HG02642 (cell line): Measurements from ENCODE around the gene MAST1.
"Not testable (repeated sequence)": the region's sequence is repeated elsewhere in the genome, so short reads cannot be mapped to it uniquely, and the experiment has no call there.

Experiments
- ATAC-seq: cut with Tn5 transposase; IDR thresholded peaks from one replicate; pipeline ENCODE4 v1.9.1; 2021; ENCODE audit warnings: mild to moderate bottlenecking; ENCODE audit not compliant: unreplicated experiment, poor library complexity

The MAST1 gene

DNA sequence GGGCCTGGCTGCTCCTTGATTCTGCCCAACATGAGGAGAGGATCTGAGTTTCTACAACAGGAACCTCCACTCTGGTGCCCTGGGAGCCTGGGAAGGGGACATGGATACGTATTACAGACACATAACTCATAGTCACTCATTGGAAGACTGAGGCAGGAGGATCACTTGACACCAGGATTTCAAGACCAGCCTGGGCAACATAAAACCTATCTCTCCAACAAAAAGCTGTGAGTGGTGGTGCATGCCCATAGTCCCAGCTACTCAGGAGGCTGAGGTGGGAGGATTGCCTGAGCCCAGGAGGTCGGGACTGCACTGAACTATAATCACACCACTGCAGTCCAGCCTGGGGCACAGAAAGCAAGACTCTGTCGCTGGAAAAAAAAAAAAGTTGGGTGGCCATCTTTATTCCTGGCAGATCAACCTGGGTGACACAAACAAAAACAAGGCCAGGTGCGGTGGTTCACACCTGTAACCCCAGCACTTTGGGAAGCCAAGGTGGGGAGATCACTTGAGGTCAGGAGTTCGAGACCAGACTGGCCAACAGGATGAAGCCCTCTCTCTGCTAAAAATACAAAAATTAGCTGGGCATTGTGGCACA is 49.8 kb downstream of the MAST1 start:
- no peak for ATAC-seq

DNA sequence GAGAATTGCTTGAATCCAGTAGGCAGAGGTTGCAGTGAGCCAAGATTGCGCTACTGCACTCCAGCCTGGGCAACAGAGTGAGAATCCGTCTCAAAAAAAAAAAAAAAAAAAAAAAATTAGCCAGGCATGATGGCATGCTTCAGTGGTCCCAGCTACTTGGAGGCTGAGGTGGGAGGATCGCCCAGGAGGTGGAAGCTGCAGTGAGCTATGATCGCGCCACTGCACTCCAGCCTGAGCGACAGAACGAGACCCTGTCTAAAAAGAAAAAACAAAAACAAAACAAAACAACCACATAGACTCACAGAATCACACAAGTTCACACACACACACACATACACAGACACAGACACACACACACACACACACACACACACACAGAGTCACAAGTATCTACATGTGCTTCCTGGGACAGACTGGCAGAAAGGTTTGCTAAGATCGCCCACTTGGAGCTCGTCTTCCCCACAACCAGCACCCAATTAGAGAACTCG is 52.0 kb downstream of the MAST1 start:
- ATAC-seq: not testable (repeated sequence)

DNA sequence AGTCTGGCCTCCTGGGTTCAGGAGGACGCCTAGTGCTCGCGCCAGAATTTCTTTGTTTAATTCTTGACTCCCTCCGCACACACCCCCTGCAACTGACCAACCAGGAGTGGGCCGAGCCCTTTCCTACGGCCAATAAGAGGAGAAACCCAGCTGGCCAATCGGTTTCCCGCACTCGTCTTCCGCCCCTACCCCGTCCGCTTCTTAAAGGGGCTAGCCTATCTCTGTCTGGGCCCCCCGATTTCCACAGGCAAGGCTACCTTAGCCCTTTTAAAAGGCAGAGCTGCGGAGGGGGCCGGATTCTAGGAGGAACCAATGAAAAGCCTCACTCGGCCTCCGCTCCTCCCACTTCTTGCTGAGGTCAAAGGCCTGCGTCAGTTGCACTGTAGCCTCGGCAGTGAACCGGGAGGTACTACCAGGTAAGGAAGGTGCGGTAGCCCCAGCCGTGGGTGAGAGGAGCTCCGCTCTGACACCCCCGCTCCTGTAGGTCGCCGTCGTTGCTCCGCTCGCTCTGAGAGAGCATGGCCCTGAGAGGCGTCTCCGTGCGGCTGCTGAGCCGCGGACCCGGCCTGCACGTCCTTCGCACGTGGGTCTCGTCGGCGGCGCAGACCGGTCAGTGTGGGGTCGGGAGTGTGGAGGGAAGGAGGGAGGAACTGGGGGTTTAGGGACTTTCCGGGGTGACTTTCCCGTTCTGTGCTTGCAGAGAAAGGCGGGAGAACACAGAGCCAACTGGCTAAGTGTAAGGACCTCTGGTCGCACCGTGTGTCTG is 52.7 kb downstream of the MAST1 start, which contains the start of gene GCDH:
Gene GCDH, plus strand, starts transcription at position 374 of the 766 bp plus-strand sequence. Its CDS starts 145 bp downstream, at position 519.
- peak; percentile 93 for ATAC-seq

DNA sequence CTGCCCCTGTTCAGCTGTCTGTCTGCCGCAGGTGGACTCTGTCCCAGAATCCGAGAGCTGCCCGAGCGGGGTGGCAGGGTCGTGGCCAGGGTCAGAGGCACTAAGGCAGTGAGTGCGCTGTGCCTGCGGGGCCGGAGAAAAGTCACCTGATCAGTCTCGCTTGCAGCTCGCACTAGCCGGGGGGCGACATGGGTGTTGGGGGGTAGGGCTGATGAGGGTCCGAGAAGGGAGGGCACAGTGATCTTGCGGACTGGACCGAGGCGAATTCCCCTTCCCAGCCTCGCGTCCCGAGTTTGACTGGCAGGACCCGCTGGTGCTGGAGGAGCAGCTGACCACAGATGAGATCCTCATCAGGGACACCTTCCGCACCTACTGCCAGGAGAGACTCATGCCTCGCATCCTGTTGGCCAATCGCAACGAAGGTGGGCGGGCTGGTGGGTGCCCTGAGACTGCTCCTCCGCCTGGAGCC is 53.3 kb downstream of the MAST1 start:
- peak; percentile 4 for ATAC-seq

DNA sequence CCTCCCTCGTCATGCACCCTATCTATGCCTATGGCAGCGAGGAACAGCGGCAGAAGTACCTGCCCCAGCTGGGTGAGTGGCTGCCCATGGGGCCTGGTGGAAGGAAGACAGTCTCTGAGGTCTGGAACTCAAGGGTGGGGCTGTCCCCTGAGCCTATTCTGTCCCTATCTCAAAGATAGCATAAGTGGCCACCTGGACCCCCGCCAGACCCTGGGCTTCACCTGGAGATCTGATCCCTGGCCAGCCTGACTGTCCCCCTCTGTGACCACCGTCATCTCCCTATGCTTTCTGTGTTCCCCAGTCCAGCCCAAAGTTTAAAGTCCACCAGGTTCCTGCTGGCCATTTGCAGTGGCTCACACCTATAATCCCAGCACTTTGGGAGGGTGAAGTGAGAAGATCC is 55.3 kb downstream of the MAST1 start:
- ATAC-seq: no peak

DNA sequence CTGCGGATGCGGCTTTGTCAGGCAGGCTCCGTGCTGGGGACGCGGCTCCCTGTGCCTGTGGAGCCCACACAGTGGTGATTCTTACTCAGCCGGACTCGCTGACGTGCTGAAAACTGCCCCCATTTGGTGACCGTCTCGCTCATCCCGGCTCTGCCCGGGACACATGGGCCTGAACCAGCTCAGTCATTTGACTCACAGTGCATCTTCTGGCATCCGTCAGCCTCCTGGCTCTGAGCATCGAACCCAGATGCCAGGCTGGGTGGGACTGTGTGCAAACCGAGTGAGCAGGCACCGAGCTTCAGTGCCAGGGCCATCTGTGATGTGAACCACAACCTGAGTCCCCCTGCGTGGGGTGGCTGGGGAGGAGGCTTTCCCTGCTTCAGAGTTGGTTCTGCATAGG is 58.1 kb downstream of the MAST1 start:
- ATAC-seq: no peak

DNA sequence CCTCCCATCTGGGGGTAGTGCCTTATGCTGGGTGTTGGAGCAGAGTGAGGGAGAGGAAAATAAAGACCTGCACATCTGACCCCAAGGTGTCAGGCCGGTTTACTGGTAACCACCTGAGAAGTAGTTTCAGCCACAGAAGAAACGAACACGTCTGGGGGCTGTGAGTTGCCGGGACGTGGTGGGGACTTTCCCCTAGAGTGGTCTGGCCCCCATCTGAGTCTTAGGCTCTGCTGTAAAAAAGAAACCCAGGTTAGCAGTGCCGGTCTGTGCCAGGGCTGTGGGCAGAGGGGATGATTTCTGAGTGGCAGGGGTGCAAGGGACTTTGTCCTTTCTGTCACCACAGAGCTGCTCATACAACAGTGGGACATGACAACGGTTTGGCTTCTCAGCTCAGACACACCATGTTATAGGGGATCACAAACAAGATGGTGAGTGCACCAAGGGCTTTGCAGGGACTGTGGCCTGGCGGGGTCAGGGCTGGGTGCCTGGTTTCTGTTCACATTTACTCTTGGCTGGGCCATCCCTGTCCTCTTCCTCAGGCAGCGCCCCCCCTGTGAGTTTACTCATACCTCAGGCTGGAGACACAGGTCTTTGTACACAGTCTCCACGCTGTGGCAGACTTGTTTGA is 61.7 kb downstream of the MAST1 start:
- ATAC-seq: peak; percentile 78

DNA sequence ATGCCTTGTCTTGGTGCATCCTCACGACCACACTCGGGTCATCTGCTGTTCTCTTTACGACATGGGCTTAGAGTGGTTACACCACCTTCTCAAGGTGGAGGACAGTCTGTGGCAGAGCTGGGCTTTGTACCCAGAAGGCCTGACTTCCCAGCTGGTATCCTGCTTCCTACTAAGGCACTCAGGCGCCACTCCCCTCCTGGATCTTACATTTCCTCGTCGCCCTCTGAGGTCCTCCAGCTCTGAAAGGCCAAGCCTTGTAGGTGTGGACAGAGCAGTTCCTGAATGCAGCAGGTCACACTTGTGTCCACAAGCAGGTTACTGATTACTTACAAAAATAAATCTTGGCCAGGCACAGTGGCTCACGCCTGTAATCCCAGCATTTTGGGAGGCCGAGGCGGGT is 68.9 kb downstream of the MAST1 start:
- no peak for ATAC-seq

DNA sequence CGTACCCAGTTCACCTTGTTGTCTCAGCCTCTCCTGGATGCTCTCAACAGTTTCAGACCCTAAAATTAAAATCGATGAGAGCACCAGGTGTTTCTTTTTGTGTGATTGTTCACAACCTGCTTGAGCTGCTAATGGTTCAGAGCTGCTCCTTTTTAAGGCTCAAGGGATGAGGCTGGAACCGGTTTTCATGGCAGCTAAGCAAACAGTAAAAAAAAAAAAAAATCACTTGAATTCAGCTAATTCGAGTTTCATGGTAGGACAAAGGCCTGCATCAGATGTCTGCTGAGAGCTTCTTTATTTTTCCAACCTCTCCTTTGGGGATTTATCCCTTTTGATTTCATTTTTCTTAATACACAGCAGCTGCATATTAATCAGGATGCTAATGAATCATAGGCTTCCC is 74.3 kb downstream of the MAST1 start:
- no peak for ATAC-seq

DNA sequence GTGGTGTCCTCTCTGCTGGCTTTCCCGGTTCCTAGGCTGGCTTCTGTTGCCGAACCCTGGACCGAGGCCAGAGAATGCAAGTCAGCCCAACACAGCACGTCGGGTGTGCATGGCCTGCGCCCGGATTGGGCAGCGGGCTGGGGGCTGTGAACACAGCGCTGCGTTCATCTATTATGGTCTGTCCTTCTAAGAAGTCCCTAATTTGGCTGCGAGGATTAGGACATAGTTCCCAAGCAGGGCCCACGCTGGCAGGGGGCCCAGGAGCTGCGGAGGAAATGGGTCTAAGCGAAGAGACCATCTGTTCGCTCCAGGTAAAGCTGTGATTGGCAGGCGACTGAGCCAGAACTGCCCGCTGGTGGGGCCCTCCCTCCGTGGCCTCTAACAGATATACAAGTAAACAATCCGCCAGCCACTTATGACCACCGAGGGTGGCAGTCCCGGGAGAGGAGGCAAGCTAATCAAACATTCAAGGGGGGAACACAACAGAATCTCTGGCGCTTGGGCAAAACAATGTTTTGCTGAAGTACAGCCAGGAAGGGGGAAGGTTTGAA is 74.8 kb downstream of the MAST1 start:
- no peak for ATAC-seq

DNA sequence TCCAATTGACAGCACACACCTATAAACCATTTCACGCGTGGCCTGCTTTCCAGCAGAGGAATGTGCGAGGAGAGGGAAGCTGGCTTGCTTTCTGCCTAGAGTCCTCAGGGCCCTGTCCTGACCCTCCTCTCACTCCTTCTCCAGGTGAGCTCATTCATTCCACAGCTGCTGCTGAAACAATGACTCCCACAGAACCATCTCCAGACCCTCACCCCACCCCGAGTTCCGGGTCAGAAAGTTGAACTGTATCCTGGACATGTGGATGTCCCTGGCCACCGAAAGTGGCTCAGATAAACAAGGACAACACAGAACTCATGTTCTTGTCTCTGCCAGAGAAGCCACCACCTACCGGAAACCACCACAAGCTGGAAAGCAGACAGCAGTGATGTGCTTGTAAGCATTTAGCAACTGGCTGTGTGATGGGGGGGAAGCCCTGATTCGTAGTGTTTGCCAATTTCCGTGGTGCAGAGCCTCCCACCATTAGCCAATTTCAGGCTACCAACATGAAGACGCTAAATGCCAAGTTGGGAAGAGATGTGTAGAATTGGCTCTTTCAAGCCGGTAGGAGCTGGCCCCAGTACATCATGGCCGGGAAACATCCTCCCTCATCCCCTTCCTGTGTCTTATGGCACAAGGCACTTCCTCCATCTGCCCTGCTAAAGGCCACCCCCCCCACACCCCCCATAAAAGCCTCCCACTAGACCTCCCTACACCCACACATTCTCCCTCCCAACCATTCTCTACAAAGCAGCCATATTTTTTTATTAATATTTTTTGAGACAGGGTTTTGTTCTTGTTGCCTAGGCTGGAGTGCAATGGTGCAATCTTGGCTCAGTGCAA is 75.8 kb downstream of the MAST1 start:
- ATAC-seq: no peak

DNA sequence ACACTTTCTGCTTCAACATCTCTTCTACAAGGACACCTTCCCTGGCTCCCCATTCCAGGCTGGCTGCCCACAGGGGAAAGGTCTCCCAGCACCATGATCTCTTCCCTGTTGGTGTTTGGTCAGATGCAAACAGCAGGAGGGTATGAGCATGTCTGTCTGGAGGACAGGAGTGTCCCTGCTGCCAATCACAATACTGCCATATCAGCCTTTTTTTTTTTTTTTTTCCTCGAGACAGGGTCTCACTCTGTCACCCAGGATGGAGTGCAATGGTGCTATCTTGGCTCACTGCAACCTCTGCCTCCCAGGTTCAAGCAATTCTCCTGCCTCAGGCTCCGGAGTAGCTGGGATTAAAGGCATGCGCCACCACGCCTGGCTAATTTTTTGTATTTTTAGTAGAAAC is 77.5 kb downstream of the MAST1 start:
- not testable (repeated sequence) for ATAC-seq

DNA sequence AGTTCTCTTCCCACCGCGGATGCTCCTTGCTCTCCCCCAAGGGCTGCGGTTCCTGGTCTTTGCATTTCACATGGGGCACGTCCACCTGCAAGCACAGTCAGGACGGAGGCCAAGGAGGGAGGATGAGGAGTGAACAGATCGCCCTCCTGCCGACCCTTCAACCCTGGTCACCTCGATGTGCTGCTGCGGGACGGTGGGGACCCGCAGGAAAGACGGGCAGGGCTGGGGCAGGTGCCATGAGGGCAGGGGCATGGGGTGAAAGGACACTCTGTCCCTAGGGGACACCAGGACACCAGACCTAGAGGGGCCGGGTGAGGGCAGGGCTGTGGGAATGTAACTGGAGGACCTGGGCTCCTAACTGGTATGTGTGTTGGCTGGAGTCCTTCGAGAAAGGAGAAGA is 79.9 kb downstream of the MAST1 start:
- no peak for ATAC-seq

DNA sequence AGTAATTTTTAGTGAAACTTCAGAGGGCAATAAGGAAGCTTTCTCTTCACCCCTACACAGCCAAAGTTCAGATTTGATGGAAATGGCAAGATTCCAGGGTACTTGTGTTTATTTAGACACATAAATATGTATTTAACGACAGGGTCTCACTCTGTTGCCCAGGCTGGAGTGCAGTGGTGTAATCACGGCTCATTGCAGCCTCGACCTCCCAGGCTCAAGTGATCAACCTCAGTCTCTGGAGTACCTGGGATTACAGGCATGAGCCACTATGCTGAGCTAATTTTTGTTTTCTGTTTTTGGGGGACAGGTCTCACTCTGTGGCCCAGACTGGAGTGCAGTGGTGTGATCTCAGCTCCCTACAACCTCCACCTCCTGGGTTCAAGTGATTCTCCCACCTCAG is 82.7 kb downstream of the MAST1 start:
- ATAC-seq: no peak

DNA sequence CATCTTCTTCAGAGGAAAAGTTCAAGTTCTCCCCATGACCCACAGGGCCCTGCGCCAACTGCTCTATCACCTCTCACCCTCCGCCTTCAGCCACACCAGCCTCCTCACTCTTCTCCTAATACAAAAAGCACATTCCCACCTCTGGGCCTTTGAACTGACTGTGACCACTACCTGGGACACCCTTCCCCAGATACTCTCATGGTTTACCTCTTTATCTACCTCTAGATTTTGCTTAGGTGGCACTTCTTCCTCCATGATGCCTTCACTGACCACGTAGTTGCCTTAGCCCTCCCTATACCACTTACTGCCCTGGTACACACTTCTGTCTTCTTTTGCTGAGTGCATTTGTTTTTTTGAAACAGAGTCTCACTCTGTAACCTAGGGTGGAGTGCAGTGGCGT is 84.6 kb downstream of the MAST1 start:
- ATAC-seq: no peak
